ENCODE measurements around the gene CUX1. TPM values are rescaled to one million over a fixed set of nuclear protein-coding genes. Genes with fewer than 3 reads are reported as not detected.

CUX1 gene
- total RNA-seq, 1 donor from 2014 or later = 40.5 TPM

DNA sequence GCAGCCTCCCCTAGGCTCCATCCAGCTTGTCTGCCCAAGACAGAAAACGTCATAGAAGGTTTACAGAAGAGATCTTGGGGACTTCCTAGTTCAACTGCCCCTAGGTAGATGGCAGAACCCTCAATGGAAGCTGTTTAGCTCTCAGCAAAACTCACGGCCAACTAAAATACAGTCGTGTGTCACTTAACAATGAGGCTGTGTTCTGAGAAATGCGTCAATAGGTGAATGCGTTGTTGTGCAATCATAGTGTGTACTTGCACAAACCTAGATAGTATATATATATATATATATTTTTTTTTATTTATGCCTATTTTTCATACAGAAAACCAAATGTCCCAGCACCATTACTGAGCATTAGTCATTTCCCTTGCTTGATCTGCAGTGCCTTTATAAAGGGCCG is 368.9 kb downstream of the CUX1 start:
- no peak for TF ChIP-seq CTCF (IDR thresholded peaks at IDR 0.05; ENCODE audit: insufficient read depth, low read length, severe bottlenecking)

DNA sequence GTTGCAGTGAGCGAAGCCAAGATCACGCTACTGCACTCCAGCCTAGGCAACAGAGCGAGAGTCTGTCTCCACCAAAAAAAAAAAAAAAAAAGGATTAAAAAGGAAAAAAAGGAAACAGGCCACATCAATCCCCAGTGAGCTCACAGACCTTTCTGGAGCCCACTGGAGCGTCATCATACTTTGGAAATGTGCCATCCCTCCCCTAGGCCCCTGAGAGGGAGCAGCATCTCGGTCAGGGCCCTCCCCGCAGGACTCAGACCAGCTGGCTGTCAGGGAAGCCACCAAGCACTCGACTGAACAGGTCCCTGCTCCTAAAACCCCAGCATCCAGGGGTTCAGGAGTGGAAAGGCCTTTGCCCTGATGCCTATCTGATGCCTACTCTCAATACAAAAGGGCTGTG is 371.3 kb downstream of the CUX1 start:
- peaks cover 12% of the 10 kb centered on the region for H3K36me3 ChIP-seq (ENCODE audit: control insufficient read depth, insufficient read depth, low read length)
- DNase-seq (ENCODE audit: low read depth) (no peak), FAIRE-seq (no peak)
- no peak overlapping the region for H3K4me3 ChIP-seq (ENCODE audit: low read depth, low read length)
- no peaks in the 10 kb centered on the region for H3K27me3 ChIP-seq (ENCODE audit: control insufficient read depth, insufficient read depth, low read length)
- no peak for TF ChIP-seq CTCF (IDR thresholded peaks at IDR 0.05; ENCODE audit: insufficient read depth, low read length, severe bottlenecking)

More for the DNA sequence above, 368.9 kb downstream of the CUX1 start:
- DNase-seq (ENCODE audit: low read depth) (no peak), FAIRE-seq (no peak)
- Histone ChIP-seq H3K4me3 (ENCODE audit: low read depth, low read length) (no peak overlapping the region), H3K36me3 (ENCODE audit: control insufficient read depth, insufficient read depth, low read length) (peaks cover 8% of the 10 kb centered on the region), H3K27me3 (ENCODE audit: control insufficient read depth, insufficient read depth, low read length) (no peaks in the 10 kb centered on the region)

DNA sequence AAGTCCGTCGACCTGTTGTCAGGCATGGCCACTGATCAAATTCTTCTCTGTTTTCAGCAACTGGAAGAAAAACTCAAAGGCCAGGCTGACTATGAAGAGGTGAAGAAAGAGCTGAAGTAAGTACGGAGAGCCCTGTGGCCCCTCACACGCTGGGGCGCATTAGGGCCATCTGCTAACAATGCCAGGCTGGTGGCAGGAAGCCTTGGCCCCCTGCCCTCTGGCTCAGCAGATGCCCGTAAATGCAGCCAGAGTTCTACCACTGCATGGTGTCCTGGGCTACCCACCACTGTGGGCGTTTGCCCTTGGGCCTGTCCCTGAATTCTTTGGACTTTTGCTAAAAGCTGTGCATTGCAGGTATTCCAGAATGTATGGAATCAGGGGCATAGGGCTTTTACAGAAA is 372.3 kb downstream of the CUX1 start:
- DNase-seq (ENCODE audit: low read depth) = no peak
- no peak overlapping the region for H3K4me3 ChIP-seq (ENCODE audit: low read depth, low read length)
- no peaks in the 10 kb centered on the region for H3K27me3 ChIP-seq (ENCODE audit: control insufficient read depth, insufficient read depth, low read length)
- no peak for FAIRE-seq
- peaks cover 12% of the 10 kb centered on the region for H3K36me3 ChIP-seq (ENCODE audit: control insufficient read depth, insufficient read depth, low read length)
- no peak for TF ChIP-seq CTCF (IDR thresholded peaks at IDR 0.05; ENCODE audit: insufficient read depth, low read length, severe bottlenecking)

GRCh38 chr7:102190776-102191350 is 373.4 kb downstream of the CUX1 start:
- Histone ChIP-seq H3K36me3 (ENCODE audit: control insufficient read depth, insufficient read depth, low read length) (peaks cover 11% of the 10 kb centered on the region), H3K4me3 (ENCODE audit: low read depth, low read length) (no peak overlapping the region), H3K27me3 (ENCODE audit: control insufficient read depth, insufficient read depth, low read length) (no peaks in the 10 kb centered on the region)
- FAIRE-seq (no peak), DNase-seq (ENCODE audit: low read depth) (no peak)
- TF ChIP-seq CTCF (IDR thresholded peaks at IDR 0.05; ENCODE audit: insufficient read depth, low read length, severe bottlenecking) = no peak

GRCh38 chr7:102191556-102192379 is 374.3 kb downstream of the CUX1 start:
- no peaks in the 10 kb centered on the region for H3K27me3 ChIP-seq (ENCODE audit: control insufficient read depth, insufficient read depth, low read length)
- no peak overlapping the region for H3K4me3 ChIP-seq (ENCODE audit: low read depth, low read length)
- FAIRE-seq (peak; percentile 18), DNase-seq (ENCODE audit: low read depth) (no peak)
- no peak for TF ChIP-seq CTCF (IDR thresholded peaks at IDR 0.05; ENCODE audit: insufficient read depth, low read length, severe bottlenecking)
- peaks cover 7% of the 10 kb centered on the region for H3K36me3 ChIP-seq (ENCODE audit: control insufficient read depth, insufficient read depth, low read length)
